Testis (tissue), 3 donors: ENCODE measurements around the gene CMTM2. TPM values are rescaled to one million over a fixed set of nuclear protein-coding genes. Genes with fewer than 3 reads are reported as not detected.

Experiments
- DNase-seq: peaks from one replicate; pipeline ENCODE4 v3.0.0-alpha.2; 2019
- H3K27ac ChIP-seq, 2 donors: fragments of 200-600 bp; sonication (generic); one replicate each; pipeline ENCODE4 v1.5.1; 2019
- H3K27me3 ChIP-seq: fragments of 200-600 bp; sonication (generic); one replicate; pipeline ENCODE4 v1.5.1; 2019
- H3K36me3 ChIP-seq: fragments of 200-600 bp; sonication (generic); one replicate; pipeline ENCODE4 v1.5.1; 2017; ENCODE audit warnings: low read depth; ENCODE audit errors: missing control alignments
- H3K4me1 ChIP-seq: fragments of 200-600 bp; sonication (generic); one replicate; pipeline ENCODE4 v1.5.1; 2019
- H3K4me3 ChIP-seq, 2 donors: fragments of 200-600 bp; sonication (generic); one replicate each; pipeline ENCODE4 v1.5.1; 2017 to 2019
- H3K9me3 ChIP-seq: fragments of 200-600 bp; sonication (generic); one replicate; pipeline ENCODE4 v1.5.1; 2017
- POLR2A ChIP-seq: fragments of 450-650 bp; IDR thresholded peaks from one replicate; pipeline ENCODE4 v1.6.1; 2017; ENCODE audit warnings: antibody characterized with exemption, mild to moderate bottlenecking, moderate library complexity
- WGBS, 2 donors: methylation state at CpG; one replicate each; pipeline ENCODE4 v1.1.5; 2018; 5-methylcytosine and 5-hydroxymethylcytosine counted together
- intact Hi-C: fragments of 100-400 bp; cut with DNase I; formaldehyde crosslinking; loops from one replicate; pipeline ENCODE4 v1.15.1; 2023; ENCODE audit warnings: low total_unique reads
- polyA plus RNA-seq: library from polyadenylated mRNA; stranded (reverse); fragments of 350-450 nt; fragmentation: Illumina TruSeq; extraction: RNeasy Lipid Tissue Mini Kit (QIAGEN cat#74804); gene quantifications from one replicate; pipeline ENCODE4 v1.2.3, GENCODE V29; 2014; ENCODE audit warnings: low read depth, low replicate concordance; ENCODE audit not compliant: insufficient read depth
- total RNA-seq, 2 donors: library from RNA; depleted of rRNA; stranded (reverse); fragments of >200 nt; gene quantifications; one replicate each; pipeline ENCODE4 v1.2.3, GENCODE V29; 2016
- TF ChIP-seq, protein P1 (sequence below), 3 experiments: fragments of 450-650 bp in 2 of 3; fragments of 200-600 bp in 1 of 3; sonication (generic) in 1 of 3; IDR thresholded peaks; one replicate each; pipeline ENCODE4 v1.5.1; 2016 to 2019; ENCODE audit warnings: antibody characterized with exemption in 3 of 3, mild to moderate bottlenecking in 2 of 3, moderate library complexity in 1 of 3

Gene CMTM2
- total and polyA plus RNA-seq, 3 donors from 2014 or later = 307 to 1,249 (median 454) TPM

DNA sequence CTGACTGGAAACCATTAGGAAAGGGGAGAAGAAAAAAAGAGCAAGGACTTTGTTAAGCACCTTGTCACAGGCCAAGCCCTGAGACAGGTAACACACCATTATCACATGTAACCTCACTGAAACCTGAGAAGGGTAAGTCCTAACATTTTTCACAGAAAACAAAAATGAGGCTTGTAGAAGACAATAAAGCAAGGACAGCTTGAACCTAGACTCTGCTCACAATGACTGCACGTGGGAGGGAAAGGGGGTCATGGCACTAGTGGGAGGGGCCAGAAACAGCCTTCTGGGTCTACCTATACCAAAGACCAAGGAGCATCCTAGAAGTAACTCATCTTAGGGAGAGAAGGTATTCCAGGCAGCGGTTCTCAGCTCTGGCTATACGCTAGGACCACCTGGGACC lies 36.9 kb upstream of the CMTM2 start:
- no peaks in the 10 kb centered on the region for H3K9me3 ChIP-seq
- no peaks in the 10 kb centered on the region for H3K27me3 ChIP-seq
- DNase-seq = no peak
- intact Hi-C loops = no loop called here
- H3K27ac ChIP-seq = no peak overlapping the region
- no peaks in the 10 kb centered on the region for H3K36me3 ChIP-seq
- H3K4me1 ChIP-seq = no peaks in the 10 kb centered on the region
- no peak overlapping the region for H3K4me3 ChIP-seq
- TF ChIP-seq POLR2A = no peak
- TF ChIP-seq, protein P1, sequence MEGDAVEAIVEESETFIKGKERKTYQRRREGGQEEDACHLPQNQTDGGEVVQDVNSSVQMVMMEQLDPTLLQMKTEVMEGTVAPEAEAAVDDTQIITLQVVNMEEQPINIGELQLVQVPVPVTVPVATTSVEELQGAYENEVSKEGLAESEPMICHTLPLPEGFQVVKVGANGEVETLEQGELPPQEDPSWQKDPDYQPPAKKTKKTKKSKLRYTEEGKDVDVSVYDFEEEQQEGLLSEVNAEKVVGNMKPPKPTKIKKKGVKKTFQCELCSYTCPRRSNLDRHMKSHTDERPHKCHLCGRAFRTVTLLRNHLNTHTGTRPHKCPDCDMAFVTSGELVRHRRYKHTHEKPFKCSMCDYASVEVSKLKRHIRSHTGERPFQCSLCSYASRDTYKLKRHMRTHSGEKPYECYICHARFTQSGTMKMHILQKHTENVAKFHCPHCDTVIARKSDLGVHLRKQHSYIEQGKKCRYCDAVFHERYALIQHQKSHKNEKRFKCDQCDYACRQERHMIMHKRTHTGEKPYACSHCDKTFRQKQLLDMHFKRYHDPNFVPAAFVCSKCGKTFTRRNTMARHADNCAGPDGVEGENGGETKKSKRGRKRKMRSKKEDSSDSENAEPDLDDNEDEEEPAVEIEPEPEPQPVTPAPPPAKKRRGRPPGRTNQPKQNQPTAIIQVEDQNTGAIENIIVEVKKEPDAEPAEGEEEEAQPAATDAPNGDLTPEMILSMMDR (IDR thresholded peaks at IDR 0.05) = no peak
- WGBS, 2 donors = 85 to 92% methylated on average over 3 of the region's 3 CpGs

DNA sequence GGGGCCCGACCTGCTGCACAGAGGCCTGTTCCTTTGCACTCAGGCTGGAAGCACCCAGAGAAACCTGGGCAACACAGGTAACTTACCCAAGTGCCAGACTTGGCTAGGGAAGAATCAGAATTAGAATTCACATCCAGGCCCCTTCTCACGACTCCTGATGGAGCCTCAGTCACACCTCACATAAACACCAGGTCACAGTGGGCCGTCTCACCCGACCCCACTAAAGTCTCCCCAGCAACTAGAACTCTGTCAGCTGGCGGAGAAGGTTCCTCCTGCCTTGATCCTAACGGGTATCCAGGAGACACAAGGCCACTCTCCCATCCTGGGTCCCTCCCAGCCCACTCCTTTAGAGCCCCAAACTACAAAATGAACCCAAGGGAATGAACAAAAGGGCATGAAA lies 35.7 kb upstream of the CMTM2 start:
- no peaks in the 10 kb centered on the region for H3K27me3 ChIP-seq
- WGBS, 2 donors = 79 to 84% methylated on average over 6 of the region's 6 CpGs
- no peak for DNase-seq
- H3K4me1 ChIP-seq = peaks cover 8% of the 10 kb centered on the region
- TF ChIP-seq, protein P1 (IDR thresholded peaks at IDR 0.05) = no peak
- no peak for TF ChIP-seq POLR2A
- no peak overlapping the region for H3K4me3 ChIP-seq
- intact Hi-C loops = no loop called here
- no peaks in the 10 kb centered on the region for H3K9me3 ChIP-seq
- no peak overlapping the region for H3K27ac ChIP-seq
- no peaks in the 10 kb centered on the region for H3K36me3 ChIP-seq

DNA sequence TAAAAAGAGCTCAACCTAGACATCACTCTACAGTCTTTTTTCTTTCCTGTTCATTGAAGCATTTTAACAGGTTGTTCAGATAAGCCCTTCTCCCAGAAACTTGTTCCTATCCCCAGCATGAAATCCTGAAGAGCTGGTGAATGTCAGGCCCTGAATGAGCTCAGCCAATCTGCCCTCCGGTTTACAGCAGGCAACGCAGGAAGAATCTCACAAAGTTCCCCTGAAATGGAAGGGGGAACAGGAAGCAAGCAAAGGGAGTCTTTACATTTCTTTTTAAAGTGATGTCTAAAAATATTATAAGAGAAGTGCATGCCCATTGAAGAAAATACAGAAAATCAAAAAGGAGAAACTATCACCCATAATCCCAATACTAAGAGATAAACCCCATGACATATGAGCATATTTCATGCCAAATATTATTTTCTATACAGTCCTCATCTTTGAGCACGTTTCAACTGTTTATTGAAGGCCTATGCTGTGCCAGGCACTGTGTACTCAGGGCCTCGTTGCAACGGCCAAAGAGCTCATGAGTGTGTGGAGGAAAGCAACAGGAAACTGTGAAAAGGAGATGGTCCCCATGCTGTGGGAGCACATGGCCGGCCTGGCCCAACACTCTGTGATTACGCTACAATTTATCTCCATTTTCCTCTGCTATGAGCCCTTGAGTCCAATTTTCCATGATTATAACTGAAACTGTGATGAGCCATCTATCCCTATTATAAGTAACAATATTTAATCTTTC lies 35.1 kb upstream of the CMTM2 start:
- TF ChIP-seq POLR2A = no peak
- TF ChIP-seq, protein P1 (IDR thresholded peaks at IDR 0.05) = no peak
- Histone ChIP-seq H3K4me1 (peaks cover 13% of the 10 kb centered on the region), H3K27me3 (no peaks in the 10 kb centered on the region), H3K4me3 (no peak overlapping the region), H3K36me3 (no peaks in the 10 kb centered on the region), H3K9me3 (no peaks in the 10 kb centered on the region), H3K27ac (no peak overlapping the region)
- intact Hi-C loops = no loop called here
- no peak for DNase-seq
- WGBS, 2 donors = 81 to 86% methylated on average over 7 of the region's 7 CpGs

DNA sequence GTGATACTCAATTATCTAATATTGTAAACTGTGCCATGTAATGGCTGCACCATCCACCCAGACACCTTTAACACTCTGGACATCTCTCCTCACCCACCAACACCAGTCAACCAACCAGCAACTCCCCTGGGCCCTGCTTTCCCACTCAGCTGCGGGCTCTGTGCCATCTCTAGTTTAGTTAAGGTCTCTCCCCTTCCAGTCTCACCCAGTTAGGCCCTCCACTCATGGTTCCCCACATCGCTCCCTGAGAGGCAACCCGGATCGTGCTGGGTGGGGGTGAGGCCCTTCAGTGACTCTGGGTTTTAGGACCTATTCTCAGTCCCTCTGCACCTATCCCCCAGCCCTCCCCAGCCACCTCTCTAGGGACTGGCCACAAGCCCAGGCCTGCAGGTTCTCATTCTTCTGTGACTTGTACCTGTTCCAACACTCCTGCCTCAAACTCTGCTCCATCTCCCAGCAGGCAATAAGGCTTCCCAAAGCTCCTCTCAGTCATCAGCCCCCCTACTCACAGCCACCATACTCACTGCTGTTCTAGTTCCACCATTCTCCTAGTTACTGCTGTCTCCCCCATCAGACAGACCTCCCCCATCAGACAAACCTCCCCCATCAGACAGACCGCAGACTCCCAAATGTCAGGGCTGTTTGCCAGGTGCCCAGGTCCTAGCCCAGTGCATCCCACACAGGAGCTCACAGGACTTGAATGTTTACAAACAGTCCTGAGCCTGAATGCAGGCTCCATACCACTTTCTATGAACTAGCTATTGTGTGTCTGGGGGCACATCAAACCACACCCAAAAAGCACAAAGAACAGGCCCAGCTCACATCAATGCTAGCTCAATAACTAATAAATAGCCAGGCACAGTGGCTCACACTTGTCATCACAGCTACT lies 31.9 kb upstream of the CMTM2 start:
- Histone ChIP-seq H3K27me3 (no peaks in the 10 kb centered on the region), H3K4me1 (peaks cover 21% of the 10 kb centered on the region), H3K9me3 (no peaks in the 10 kb centered on the region), H3K4me3 (no peak overlapping the region), H3K36me3 (no peaks in the 10 kb centered on the region), H3K27ac (no peak overlapping the region)
- TF ChIP-seq POLR2A = no peak
- TF ChIP-seq, protein P1 (IDR thresholded peaks at IDR 0.05) = no peak
- DNase-seq = no peak
- intact Hi-C loops = no loop called here
- WGBS, 2 donors = 90 to 93% methylated on average over 5 of the region's 5 CpGs
